ENCODE results near the gene RAB37. TPM values are rescaled to one million over a fixed set of nuclear protein-coding genes. Genes with fewer than 3 reads are reported as not detected.
A peak's percentile ranks its signal among the peaks of the same experiment; 100 is the strongest.

RAB37 gene
- total RNA-seq, 1 donor from 2014 or later = 2.6 TPM

DNA sequence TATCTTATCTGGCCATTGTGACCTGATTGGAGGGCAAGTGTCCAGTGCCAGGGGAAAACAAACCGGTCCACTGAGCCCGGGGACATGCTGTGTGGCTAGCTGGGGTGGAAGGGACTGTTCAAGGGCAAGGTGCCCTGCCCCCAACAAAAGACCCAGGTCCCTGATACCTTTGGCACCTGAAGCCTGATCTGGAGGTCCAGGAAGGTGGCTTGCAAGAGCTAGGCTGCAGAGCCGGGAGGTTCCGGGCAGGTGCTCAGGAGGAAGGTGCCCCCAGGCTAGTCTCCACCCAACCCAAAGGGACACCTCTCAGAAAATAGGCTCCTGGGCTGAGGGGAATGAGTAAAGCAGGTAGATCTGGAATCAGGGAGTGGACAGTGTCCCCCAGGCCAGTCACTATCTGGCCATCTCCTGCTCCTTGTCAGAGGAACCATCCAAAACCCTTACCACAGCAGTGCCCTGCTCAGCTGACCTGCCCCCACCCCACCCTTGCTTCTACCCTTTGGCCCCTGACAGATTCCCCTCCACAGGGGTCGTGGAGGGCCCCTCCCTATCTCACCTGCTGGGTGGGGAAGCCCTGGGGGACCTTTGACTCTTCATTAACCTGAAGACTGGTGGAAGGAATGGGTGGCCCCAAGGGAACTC lies 32.9 kb downstream of the RAB37 start:
- DNase-seq (ENCODE audit: missing footprints) (no peak), ATAC-seq (no peak)
- intact Hi-C loops (cut with DNase I) = loop anchor here (1.0 kb wide), 1 partner anchor 26 kb away; no protein-coding TSS in a partner anchor

DNA sequence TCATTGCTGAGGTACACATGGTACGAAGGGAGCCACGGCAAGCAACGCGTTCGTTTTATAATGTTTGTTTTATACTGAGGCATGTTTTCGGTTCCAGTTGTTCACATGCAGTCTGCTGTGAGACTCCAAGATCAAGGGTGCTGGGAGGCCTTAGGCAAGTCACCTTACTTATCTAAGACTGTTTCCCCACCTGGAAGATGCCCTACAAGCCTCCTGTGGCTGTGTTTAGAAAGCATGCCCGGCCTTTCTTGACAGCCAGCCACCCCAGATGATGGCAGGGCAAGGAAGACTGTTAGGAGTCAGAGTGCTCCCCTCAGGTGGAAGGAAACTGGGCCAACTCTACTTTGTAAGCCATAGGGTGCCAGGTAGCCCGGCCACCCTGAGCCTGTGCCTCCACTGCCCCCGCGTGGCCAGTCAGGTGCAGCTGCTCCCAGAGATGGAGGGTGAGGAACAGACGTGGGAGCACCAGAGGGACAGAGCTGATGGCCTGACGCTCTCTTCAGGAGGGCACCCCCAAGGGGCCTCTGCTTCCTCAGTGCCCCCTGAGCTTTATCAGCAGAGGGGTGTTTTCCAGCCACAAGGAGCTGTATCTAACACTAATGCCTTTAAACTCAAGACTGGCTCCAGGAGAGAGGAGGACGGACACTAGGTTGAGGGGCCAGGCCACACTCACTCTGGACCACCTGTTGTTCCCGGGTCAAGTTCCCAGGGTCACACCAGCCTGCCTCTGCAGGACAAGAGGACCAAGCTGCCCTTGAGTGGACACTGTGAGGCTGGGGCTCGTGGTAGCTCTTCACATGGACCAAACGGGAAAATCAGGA lies 33.7 kb downstream of the RAB37 start:
- ATAC-seq (peak; percentile 66), DNase-seq (ENCODE audit: missing footprints) (peak; percentile 90)
- intact Hi-C loops (cut with DNase I) = no loop called here

DNA sequence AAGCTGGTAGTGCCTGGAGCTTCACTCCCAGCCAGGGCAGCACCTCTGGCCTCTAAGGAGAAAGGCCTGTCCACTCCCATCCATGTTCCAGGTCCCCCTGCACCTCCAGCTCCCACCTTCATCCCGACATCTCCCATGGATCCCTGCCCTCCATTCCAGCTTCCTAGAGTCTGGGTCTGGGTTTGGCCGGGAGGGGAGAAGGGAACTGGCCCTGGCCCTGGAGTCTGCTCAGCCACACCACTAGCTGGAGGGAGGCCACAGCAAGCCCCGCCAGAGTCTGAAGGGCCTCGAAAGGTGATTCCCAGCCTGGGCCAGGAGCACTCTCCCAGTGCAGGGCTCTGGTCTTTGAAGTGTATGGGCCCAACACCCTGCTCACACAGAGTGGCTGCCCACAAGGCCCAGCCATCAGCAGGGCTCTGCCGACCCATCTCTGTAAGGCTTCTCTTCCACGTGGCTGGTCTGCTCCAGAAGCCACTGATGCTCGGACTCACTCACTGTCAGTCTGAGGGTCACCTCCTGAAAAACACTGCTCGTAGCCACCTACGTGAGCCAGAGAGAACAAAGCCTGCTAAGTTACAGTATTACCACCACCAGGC lies 34.4 kb downstream of the RAB37 start:
- DNase-seq (ENCODE audit: missing footprints) (no peak), ATAC-seq (no peak)
- intact Hi-C loops (cut with DNase I) = no loop called here

- intact Hi-C loops (cut with DNase I) = no loop called here
- DNase-seq (ENCODE audit: missing footprints) = no peak
- no peak for ATAC-seq
Measured at GRCh38 chr17:74772053-74772452, 35.0 kb downstream of the RAB37 start.

DNA sequence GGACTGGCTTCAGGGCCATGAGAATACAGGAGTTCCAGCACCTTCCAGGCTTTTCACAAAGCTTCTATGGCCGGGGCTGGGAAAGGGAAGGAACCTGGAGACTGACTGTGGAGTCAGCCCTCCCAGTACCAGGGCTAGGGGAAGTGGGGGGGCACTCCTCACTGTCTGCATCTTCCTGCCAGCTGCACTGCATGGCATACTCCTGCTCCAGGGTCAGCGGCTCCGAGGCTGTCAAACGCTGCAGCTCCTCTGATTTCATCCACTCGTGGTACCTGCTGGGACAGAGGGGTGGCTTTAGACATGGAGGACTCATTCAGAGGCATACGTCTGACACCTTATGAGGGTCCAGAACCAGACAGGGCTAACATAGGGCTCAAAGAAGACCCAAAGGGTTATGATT lies 36.4 kb downstream of the RAB37 start:
- intact Hi-C loops (cut with DNase I) = no loop called here
- no peak for ATAC-seq
- DNase-seq (ENCODE audit: missing footprints) = no peak

DNA sequence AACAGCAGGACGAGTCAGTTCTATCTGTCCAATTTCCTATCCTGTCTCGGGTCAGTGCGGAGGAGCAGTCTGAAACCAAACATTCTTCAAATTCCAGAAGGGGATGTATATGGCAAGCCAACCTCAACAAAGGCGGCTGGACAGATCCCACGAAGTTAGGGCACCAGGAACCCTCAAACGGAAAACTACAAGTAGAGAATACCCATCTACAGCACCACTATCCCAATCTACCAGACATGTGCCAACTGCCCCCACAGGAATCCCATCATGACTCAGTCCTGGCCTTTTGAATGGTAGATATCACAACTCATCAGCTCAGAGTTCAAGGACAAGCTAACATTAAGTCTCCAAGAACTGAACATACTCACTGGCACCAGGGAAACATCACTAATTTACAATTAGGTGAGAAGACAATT lies 36.8 kb downstream of the RAB37 start:
- DNase-seq (ENCODE audit: missing footprints) (no peak), ATAC-seq (no peak)
- intact Hi-C loops (cut with DNase I) = no loop called here

- ATAC-seq (no peak), DNase-seq (ENCODE audit: missing footprints) (no peak)
- intact Hi-C loops (cut with DNase I) = loop anchor here (5.0 kb wide), 1 partner anchor 97 kb away; the partner anchor contains the start of gene FDXR
Measured at GRCh38 chr17:74775409-74776043, 38.5 kb downstream of the RAB37 start.

DNA sequence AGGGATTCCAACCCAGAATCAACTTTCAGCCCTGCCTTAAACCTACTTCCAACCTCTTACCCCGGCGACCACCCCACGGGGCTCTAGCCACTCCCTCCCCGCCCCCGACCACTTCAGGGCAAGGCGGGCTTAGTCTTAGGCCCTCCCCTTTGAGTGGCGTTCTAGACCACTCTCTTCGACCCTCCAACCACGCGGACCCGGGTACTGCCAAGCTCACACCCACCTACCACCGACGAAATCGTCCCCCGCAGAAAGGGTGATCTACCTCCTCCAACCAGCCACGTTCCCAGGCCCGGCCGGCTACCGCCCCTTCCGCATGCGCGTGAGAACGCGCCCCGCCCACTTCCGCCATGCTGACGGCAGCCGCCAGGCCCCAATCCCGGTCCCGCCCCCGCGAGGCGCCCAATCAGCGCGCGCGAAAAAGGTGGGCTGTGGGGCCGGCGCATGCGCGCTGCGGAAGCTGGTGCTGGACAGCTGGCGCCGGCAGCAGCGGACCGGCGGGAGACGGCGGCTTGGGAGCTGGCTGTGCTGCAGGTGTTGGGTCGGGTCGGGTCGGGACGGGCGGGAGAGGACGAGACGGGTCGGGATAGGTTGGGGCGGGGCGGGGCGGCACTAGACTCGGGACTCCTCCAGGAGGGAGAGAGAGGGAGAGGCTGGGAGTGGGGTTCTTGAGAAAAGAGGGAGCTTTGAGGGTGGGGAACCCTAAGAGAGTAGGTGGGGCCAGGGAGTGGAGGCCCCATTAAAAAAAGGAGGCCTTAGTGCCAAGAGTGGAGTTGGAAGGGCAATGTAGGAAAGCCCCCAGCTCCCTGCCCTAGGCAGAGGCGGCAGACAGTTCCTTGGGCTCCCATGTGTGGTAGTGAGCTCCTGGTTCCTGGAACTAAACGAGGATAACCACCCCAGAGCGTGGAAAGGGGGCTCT lies 39.2 kb downstream of the RAB37 start, which contains the start of gene NAT9:
TSS of gene NAT9 (minus strand) at position 302 of the 919 bp plus-strand sequence. CDS start 647 bp downstream, outside the sequence.
- DNase-seq (ENCODE audit: missing footprints) = peak; percentile 99
- ATAC-seq = peak; percentile 97
- intact Hi-C loops (cut with DNase I) = loop anchor here (5.0 kb wide), 1 partner anchor 96 kb away; the partner anchor contains the start of gene FDXR

- DNase-seq (ENCODE audit: missing footprints) = no peak
- no peak for ATAC-seq
- intact Hi-C loops (cut with DNase I) = loop anchor here (5.0 kb wide), 1 partner anchor 95 kb away; the partner anchor contains the start of gene FDXR
Measured at GRCh38 chr17:74776990-74777389, 39.9 kb downstream of the RAB37 start.

DNA sequence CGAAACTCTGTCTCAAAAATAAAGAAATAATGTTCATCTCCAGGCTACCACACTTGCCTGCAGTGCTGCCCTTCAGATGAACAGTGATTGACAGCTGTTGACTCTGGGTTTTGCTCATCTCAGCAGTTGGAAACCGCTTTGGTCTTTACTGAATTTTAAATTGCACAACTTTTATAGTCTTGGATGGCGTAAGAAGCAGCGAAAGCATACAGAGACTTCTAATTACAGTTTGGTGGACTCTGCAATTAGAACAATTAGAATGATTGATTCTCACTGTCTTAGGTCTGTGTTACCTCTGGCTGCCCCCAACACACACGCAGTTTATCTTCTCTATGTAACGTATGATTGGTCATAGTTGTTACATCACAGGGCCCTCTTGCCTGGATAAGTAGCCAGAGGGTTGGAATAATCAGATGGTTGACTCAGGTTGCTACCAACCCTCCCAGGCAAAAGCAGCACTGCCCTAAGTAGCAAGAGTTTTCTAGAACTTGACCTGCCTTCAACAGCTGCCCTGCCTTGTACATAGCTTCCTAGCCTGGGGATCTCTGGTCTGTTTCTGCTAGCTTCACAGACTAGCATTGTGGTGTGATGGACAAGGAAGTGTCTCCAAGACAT lies 41.0 kb downstream of the RAB37 start:
- intact Hi-C loops (cut with DNase I) = loop anchor here (5.0 kb wide), 1 partner anchor 94 kb away; the partner anchor contains the start of gene FDXR
- DNase-seq (ENCODE audit: missing footprints) (no peak), ATAC-seq (no peak)

DNA sequence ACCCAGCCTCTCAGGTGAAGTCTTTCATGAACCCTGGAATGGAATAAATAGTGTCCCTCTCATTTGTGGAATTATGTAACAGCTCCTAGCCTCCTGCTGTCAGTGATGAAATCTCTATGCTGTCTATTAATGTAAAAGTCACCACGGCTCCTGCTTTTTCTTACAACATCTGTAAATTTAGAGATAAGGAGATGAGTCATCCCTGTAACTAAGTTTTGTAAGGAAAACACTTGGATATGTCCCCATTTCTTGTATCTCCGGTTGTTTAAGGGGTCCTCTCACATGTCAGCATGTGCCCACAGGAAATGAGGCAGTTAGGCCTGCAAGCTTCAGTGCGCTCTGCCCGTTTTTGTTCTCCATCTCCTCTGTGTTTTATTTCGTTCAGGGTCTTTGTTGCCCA lies 41.9 kb downstream of the RAB37 start:
- intact Hi-C loops (cut with DNase I) = loop anchor here (5.0 kb wide), 1 partner anchor 93 kb away; the partner anchor contains the start of gene FDXR
- DNase-seq (ENCODE audit: missing footprints) = no peak
- ATAC-seq = no peak

DNA sequence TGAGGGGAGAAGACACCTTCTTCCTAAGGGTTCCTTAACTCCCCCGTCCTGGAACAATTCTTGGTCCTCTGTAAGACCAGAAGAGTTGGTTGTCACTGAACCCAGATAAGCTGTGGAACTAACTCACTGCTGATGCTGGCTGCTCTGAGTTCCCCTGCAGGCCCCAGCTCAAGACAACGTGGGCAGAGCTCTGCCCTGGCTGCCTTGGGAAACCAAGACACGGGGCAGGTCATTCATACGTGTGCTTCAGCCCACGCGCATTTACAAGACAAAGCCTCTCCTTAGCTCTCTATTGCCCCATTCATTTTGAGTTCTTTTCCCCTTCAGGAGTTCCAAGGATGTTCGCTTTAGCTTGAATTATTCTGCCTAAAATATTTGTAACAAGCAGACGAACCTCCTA lies 42.4 kb downstream of the RAB37 start:
- intact Hi-C loops (cut with DNase I) = loop anchor here (5.0 kb wide), 1 partner anchor 93 kb away; the partner anchor contains the start of gene FDXR
- ATAC-seq (no peak), DNase-seq (ENCODE audit: missing footprints) (no peak)

DNA sequence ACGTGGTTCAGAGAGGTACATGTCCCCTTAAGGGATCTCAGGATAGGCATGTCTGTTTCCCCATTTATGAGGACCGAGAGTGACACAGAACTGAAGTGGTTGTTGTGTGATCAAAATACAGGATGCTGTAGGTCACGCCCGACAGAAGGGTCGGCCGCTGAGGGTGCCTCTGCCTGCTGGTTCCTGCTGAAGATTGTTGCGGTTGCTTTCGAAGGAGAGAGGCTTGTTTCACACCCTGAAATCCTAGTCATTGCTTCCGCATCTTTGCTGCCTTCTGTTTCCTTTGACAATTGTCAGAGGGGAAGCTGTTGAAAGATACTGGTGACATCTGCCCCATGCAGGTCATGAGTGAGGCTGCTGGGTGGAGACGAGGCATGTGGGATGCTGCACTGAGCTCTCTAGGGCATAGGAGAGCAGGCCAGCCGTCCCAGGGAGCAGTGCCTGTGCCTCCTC lies 42.9 kb downstream of the RAB37 start:
- ATAC-seq = peak; percentile 20
- peak; percentile 89 for DNase-seq (ENCODE audit: missing footprints)
- intact Hi-C loops (cut with DNase I) = loop anchor here (5.0 kb wide), 1 partner anchor 92 kb away; the partner anchor contains the start of gene FDXR

- no peak for ATAC-seq
- no peak for DNase-seq (ENCODE audit: missing footprints)
- intact Hi-C loops (cut with DNase I) = no loop called here
Measured at GRCh38 chr17:74780443-74781238, 43.6 kb downstream of the RAB37 start.

DNA sequence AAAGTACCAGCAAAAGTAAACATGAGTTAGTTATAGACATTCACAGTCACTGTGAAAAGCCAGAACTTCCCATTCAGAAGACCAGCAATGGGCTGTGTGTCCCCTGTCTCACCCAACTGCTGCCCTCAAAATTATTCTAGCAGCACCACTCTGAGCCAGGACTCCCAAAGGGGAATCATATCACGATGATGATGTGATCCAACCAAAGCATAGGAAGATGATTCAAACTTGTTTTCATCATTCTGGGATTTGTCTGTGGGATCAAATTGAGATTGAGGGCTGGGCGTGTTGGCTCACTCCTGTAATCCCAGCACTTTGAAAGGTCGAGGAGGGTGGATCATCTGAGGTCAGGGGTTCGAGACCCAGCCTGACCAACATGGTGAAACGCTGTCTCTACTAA lies 45.5 kb downstream of the RAB37 start:
- ATAC-seq = no peak
- intact Hi-C loops (cut with DNase I) = no loop called here

DNA sequence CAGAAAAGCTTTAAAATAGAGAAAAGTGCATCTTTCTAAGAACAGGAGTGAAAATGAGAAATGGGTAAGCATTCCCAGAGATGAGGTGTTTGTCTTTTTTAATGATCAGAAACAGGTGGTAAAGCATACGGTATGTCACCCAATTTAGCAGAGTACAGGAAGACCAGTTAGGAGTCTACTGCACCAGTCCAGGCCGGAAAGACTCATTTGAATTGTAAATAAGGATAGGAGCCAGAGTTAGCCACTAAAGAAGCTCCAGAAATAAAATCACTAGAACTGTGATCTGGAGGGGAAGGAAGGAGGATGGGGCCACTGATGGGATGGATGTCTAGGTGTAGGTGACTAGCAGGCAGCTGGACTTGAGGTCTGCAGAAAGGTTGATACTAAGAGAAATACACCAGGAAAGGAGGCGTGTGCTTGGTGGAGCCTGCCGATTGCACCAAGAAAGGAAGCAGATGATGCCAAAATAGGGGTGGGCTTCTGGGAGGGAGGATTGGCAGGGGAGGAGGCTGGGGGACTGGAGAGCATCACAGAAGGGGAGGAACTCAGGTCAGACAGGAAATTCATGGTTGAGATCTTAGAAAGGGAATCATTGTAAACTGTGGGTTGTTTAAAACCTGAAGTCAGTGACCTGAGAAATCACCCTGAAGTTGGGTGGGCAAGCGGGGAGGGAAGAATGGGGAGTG lies 47.2 kb downstream of the RAB37 start:
- ATAC-seq = no peak
- DNase-seq (ENCODE audit: missing footprints) = no peak
- intact Hi-C loops (cut with DNase I) = no loop called here

More for the DNA sequence above, 45.5 kb downstream of the RAB37 start:
- no peak for DNase-seq (ENCODE audit: missing footprints)
